HG03066 (cell line): Measurements from ENCODE around the gene SNRPN.
"Not testable (repeated sequence)": the region's sequence is repeated elsewhere in the genome, so short reads cannot be mapped to it uniquely, and the experiment has no call there.

ENCODE experiments used
- ATAC-seq: cut with Tn5 transposase; IDR thresholded peaks from one replicate; pipeline ENCODE4 v1.9.1; 2021; ENCODE audit warnings: low read depth; ENCODE audit not compliant: unreplicated experiment

SNRPN gene

DNA sequence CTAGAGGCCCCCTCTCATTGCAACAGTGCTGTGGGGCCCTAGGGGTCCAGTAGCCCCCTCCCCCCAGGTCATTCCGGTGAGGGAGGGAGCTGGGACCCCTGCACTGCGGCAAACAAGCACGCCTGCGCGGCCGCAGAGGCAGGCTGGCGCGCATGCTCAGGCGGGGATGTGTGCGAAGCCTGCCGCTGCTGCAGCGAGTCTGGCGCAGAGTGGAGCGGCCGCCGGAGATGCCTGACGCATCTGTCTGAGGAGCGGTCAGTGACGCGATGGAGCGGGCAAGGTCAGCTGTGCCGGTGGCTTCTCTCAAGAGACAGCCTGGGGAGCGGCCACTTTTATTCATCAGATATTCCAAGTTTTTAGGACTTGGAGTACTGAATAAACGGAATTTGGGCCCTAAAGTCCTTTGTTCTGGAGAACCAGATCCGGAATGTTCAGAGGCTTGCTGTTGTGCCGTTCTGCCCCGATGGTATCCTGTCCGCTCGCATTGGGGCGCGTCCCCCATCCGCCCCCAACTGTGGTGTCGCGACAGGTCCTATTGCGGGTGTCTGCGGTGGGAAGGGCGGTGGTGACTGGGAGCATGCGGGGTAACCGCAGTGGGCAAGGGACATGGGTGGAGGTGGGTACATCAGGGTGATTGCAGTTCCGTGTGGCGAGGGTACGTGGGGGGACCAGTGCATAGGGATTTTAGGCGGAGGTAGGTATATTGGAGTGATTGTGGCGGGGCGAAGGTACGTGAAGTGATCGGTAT is at the start of gene SNRPN, which contains the start of gene SNURF:
SNRPN (plus strand) TSS at position 205 of the 748 bp plus-strand sequence. CDS start 19,467 bp downstream, outside the sequence.
SNURF (plus strand) TSS at position 205 of the 748 bp plus-strand sequence; CDS start at position 267, 62 bp downstream.
- peak; percentile 55 for ATAC-seq

GRCh38 chr15:24916305-24917009 is 38.3 kb upstream of the SNRPN start:
- no peak for ATAC-seq

DNA sequence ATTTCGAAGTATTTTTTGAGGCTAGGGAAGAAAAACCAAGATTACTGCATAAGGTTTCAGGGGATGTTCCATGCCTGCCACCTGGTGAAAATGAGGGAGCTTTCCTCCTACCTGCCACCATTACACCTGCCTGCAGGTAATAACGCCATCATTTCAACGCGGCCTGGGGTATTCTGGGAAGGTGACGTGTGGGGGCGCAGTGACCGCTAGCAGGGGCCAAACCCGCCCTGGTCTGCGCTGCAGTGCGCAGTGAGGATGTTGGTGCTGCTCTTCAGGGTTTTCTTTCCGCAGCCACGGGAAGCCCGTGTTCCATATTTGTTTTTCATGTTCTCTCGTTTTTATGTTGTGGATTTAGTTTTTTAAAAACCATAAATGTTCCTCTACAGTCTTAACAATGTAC is 37.4 kb upstream of the SNRPN start:
- ATAC-seq = no peak

- no peak for ATAC-seq
Observed at GRCh38 chr15:24919446-24919845, 35.3 kb upstream of the SNRPN start.

DNA sequence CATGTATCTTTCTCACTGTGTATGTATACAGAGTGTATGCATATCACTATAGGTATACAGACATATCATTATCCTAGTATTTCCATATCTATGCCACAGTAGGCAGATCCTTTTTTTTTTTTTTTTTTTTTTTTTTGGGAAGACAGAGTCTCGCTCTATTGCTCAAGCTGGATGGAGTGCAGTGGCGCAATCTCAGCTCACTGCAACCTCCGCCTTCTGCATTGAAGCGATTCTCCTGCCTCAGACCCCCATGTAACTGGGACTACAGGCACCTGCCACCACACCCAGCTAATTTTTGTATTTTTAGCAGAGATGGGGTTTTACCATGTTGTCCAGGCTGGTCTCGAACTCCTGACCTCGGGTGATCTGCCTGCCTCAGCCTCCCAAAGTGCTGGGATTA is 32.0 kb upstream of the SNRPN start:
- ATAC-seq = not testable (repeated sequence)

GRCh38 chr15:24924153-24924552 is 30.6 kb upstream of the SNRPN start:
- ATAC-seq = no peak

DNA sequence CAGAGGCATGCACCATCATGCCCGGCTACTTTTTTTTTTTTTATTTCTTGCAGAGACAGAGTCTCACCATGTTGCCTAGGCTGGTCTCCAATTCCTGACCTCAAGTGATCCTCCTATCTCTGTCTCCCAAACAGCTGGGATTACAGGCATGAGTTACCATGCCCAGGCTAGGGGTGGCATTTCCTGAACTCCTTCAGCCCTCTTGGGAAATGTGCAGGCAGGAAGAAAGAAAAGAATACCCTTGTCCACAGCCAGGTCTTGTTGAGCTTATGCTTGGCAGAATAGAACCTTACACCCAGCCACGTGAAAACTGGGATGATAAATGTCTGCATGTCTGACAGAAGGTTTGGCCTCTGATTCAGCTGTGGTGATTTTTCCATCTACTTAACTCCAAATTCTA is 30.2 kb upstream of the SNRPN start:
- no peak for ATAC-seq

DNA sequence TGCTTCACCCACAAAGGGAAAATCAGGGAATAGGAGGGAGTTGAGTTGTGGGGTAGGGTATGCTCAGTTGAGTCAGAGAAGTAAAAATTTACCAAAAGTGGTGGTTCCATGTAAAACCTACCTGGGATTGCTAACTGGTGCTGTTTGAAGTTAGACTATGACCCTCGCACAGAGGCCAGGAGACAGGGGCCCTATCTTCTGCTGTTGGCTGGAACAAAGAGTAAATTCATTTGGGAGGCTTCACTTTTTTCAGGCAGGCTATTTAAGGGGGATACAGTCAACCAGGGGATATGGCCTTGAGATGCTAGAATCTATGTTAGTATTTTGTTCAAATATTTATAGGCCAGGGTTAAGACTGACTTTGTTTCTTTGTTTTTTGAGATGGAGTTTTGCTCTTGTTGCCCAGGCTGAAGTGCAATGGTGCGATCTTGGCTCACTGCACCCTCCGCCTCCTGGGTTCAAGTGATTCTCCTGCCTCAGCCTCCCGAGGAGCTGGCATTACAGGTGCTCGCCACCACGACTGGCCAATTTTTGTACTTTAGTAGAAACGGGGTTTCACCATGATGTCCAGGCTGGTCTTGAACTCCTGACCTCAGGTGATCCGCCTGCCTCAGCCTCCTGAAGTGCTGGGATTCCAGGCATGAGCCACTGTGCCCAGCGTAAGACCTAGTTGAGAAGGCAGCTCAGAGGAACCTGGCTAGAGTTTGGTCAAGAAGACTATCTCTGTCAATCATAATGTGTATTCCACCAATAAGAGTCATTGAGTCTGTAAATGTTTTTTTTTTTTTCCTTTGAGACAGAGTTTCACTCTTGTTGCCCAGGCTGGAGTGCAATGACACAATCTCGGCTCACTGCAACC is 22.7 kb upstream of the SNRPN start:
- ATAC-seq = not testable (repeated sequence)

DNA sequence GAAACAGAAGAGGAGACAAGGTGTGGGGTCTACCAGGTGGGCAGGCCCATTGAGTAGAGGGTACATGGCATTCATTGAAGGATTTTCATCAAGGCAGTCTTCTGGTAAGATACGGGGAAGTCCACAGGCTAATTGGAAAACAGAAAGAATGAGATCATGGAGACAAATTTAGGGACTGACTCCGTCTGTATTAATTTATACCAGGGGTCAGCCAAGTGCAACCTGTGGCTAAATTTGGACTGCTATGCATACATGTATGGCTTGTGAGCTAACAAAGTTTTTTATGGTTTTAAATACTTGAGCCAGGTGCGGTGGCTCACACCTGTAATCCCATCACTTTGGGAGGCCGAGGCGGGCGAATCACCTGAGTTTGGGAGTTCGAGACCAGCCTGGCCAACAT is 21.1 kb upstream of the SNRPN start:
- ATAC-seq = no peak

DNA sequence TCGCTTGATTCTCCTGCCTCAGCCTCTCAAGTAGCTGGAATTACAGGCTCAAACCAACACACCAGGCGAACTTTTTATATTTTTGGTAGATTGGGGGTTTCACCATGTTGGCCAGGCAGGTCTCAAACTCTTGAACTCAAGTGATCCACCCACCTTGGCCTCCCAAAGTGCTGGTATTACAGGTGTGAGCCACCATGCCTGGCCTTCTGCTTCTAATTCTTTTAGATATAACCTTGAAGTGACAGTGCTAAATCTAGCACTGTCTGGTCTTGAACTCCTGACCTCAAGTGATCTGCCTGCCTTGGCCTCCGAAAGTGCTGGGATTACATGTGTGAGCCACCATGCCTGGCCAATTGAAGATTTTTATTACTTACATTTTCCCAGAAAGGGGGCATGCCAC is 16.6 kb upstream of the SNRPN start:
- not testable (repeated sequence) for ATAC-seq

- no peak for ATAC-seq
Observed at GRCh38 chr15:24940236-24940635, 14.6 kb upstream of the SNRPN start.

- no peak for ATAC-seq
Observed at GRCh38 chr15:24943361-24943760, 11.4 kb upstream of the SNRPN start.

- ATAC-seq = no peak
Observed at GRCh38 chr15:24944954-24945353, 9.8 kb upstream of the SNRPN start.

DNA sequence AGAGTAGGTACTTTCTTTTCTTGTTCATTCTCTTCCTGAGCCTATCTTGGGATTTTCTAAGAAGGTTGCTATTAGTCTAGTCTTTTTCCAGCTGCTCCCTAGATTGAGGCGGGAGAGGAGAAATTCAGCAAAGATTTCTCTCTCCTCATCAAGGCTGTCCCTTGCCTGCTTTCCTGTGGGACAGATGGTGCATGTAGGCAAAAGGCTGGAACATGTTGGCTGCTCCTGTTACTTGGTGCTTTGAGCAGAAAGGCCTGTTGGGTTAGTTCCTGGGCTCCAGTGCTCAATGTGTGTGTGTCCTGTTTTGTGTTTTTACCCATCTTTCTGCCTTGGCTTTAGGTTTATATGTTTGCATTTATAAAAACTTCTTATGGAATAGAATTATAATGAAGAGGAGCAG is 9.1 kb upstream of the SNRPN start:
- no peak for ATAC-seq

GRCh38 chr15:24948495-24948894 is 6.3 kb upstream of the SNRPN start:
- ATAC-seq = no peak

DNA sequence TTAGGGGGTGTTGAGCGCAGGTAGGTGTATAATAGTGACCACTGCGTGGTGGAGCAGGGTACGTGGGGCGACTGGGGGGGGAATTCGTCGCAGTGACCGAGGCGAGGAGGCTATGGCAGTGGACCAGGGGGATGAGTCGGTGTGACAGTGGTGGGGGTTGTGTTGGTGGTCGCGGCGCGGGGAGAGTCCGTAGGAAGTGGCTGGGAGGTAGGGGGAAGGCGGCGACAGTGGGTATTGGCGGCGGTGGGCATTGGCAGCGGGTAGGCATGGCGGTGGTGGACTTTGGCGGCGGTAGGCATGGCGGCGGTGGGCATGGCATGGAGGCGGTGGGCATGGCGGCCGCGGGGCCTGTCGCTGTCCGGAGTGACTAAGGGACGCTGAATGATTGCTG is 739 bp downstream of the SNRPN start:
- no peak for ATAC-seq

- peak; percentile 66 for ATAC-seq
Observed at GRCh38 chr15:24956111-24956838, 1.5 kb downstream of the SNRPN start.

DNA sequence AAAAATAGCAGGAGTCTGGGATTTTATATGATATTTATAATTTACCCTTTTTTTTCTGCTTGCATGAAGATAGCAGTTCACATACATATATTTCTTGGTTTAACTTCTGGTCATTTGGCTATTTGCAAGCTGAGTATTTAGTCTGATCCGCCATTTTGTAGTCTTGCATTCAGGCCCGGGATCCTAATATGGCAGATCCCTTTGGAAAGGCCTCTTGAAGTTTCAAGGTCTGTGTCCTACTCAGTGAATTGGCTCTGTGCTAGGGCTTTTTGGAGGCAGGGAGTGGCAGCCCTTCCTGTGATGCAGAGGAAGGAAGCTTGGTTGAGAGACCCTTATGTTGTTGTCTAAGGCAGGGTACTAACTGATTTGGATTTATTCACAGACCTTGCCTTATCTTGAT is 2.9 kb downstream of the SNRPN start:
- ATAC-seq = no peak

DNA sequence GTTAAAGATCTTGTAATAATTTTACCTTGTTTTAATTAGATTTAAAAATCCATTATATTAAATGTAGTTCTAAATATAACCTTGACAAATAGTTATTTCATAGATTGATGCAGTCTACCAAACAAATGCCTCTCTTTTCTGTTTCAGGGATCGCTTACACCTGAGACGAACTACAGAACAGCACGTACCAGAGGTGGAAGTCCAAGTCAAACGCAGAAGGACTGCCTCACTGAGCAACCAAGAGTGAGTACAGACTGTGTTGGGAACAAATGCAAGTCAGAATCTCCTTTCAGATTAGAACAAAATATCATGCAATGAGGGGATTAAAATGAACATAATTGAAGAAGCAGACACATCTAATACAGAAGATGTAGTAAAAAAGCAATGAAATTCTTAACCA is 7.2 kb downstream of the SNRPN start:
- ATAC-seq = no peak

- no peak for ATAC-seq
Observed at GRCh38 chr15:24962880-24963279, 8.1 kb downstream of the SNRPN start.
